CD14-positive monocyte (primary cell): ENCODE results near the gene SLC9A9. TPM values are rescaled to one million over a fixed set of nuclear protein-coding genes. Genes with fewer than 3 reads are reported as not detected.

Experiments
- DNase-seq, 3 donors: peaks; one replicate each; pipeline ENCODE4 v3.0.0-alpha.2; 2011 to 2022
- H2AFZ ChIP-seq: 2 replicates; pipeline ENCODE4 v1.6.0; 2012; ENCODE audit warnings: mild to moderate bottlenecking, low read depth, low read length, inconsistent platforms; ENCODE audit not compliant: insufficient read depth, poor library complexity, severe bottlenecking
- H3K27ac ChIP-seq, 2 donors: 1 replicate in 1 of 2; 2 replicates in 1 of 2; pipeline ENCODE4 v1.5.1; 2012 to 2013; ENCODE audit warnings: low read length in 2 of 2, control low read depth in 1 of 2, inconsistent platforms in 1 of 2, low read depth in 1 of 2, mild to moderate bottlenecking in 1 of 2
- H3K27me3 ChIP-seq, 2 donors: one replicate each; pipeline versions ENCODE4 v1.6.0 to v1.6.1; 2011 to 2013; ENCODE audit warnings: low read length in 2 of 2; ENCODE audit not compliant: control insufficient read depth in 2 of 2, insufficient read depth in 2 of 2
- H3K36me3 ChIP-seq, 2 donors: replicated peaks in 1 of 2; 1 replicate in 1 of 2; 2 replicates in 1 of 2; pipeline versions ENCODE4 v1.5.1 to v1.6.1; 2012 to 2013; ENCODE audit warnings: low read length in 2 of 2, control low read depth in 1 of 2, inconsistent platforms in 1 of 2, mild to moderate bottlenecking in 1 of 2; ENCODE audit not compliant: insufficient read depth in 2 of 2, control insufficient read depth in 1 of 2
- H3K4me1 ChIP-seq, 2 donors: 1 replicate in 1 of 2; 2 replicates in 1 of 2; pipeline versions ENCODE4 v1.5.1 to v1.6.1; 2012 to 2013; ENCODE audit warnings: low read length in 2 of 2, control low read depth in 1 of 2, inconsistent platforms in 1 of 2, mild to moderate bottlenecking in 1 of 2, moderate library complexity in 1 of 2; ENCODE audit not compliant: insufficient read depth in 2 of 2, control insufficient read depth in 1 of 2
- H3K4me2 ChIP-seq: replicated peaks from 2 replicates; pipeline ENCODE3; 2012; ENCODE audit warnings: low read length, moderate library complexity, mild to moderate bottlenecking; ENCODE audit not compliant: poor library complexity, severe bottlenecking; ENCODE audit errors: extremely low read depth
- H3K4me3 ChIP-seq, 3 experiments: fragments of 200-600 bp in 1 of 3; sonication (generic) in 1 of 3; replicated peaks in 1 of 3; 1 replicate in 2 of 3; 2 replicates in 1 of 3; pipeline ENCODE4 v1.5.1; 2011 to 2013; ENCODE audit warnings: low read length in 3 of 3, mild to moderate bottlenecking in 3 of 3, control low read depth in 2 of 3, low read depth in 2 of 3, inconsistent platforms in 1 of 3, moderate library complexity in 1 of 3
- H3K79me2 ChIP-seq: 2 replicates; pipeline ENCODE4 v1.6.0; 2012; ENCODE audit warnings: mild to moderate bottlenecking, control low read depth, inconsistent platforms, low read length, moderate library complexity; ENCODE audit not compliant: insufficient read depth
- H3K9ac ChIP-seq: 2 replicates; pipeline ENCODE4 v1.6.0; 2017; ENCODE audit warnings: low read length, mild to moderate bottlenecking; ENCODE audit not compliant: insufficient read depth, poor library complexity, severe bottlenecking
- H3K9me3 ChIP-seq, 2 donors: replicated peaks in 1 of 2; 1 replicate in 1 of 2; 2 replicates in 1 of 2; pipeline versions ENCODE4 v1.5.1 to v1.6.1; 2012 to 2013; ENCODE audit warnings: low read length in 2 of 2, control low read depth in 1 of 2; ENCODE audit not compliant: control insufficient read depth in 1 of 2, insufficient read depth in 1 of 2
- H4K20me1 ChIP-seq: 2 replicates; pipeline ENCODE4 v1.6.0; 2012; ENCODE audit warnings: mild to moderate bottlenecking, low read length, control low read depth, moderate library complexity; ENCODE audit not compliant: insufficient read depth
- H3K27ac Mint-ChIP-seq, 7 donors: one replicate each; pipeline ENCODE4 v1.8.0; 2020; ENCODE audit warnings: mild to moderate bottlenecking in 7 of 7, mixed read lengths in 7 of 7, moderate library complexity in 6 of 7, inconsistent platforms in 2 of 7
- H3K27me3 Mint-ChIP-seq, 3 donors: one replicate each; pipeline ENCODE4 v1.8.0; 2021 to 2022; ENCODE audit warnings: low read depth in 3 of 3, mild to moderate bottlenecking in 3 of 3, mixed read lengths in 3 of 3, moderate library complexity in 3 of 3, inconsistent platforms in 1 of 3
- H3K36me3 Mint-ChIP-seq, 2 donors: one replicate each; pipeline ENCODE4 v1.8.0; 2020; ENCODE audit warnings: mixed read lengths in 2 of 2, inconsistent platforms in 1 of 2, mild to moderate bottlenecking in 1 of 2
- H3K4me1 Mint-ChIP-seq: one replicate; pipeline ENCODE4 v1.8.0; 2020; ENCODE audit warnings: mild to moderate bottlenecking, mixed read lengths
- H3K4me3 Mint-ChIP-seq, 2 donors: one replicate each; pipeline ENCODE4 v1.8.0; 2020; ENCODE audit warnings: mild to moderate bottlenecking in 2 of 2, mixed read lengths in 2 of 2, moderate library complexity in 1 of 2
- H3K9me3 Mint-ChIP-seq, 7 donors: one replicate each; pipeline ENCODE4 v1.8.0; 2020 to 2022; ENCODE audit warnings: mixed read lengths in 7 of 7, mild to moderate bottlenecking in 6 of 7, moderate library complexity in 6 of 7, inconsistent platforms in 2 of 7
- CTCF ChIP-seq: fragments of 200-600 bp; IDR thresholded peaks from one replicate; pipeline ENCODE4 v1.8.0; 2022; ENCODE audit warnings: antibody characterized with exemption, mild to moderate bottlenecking
- WGBS: methylation state at CpG from one replicate; pipeline ENCODE4 v1.1.5; 2013; ENCODE audit warnings: missing lambda C conversion rate; ENCODE audit not compliant: insufficient coverage; 5-methylcytosine and 5-hydroxymethylcytosine counted together
- intact Hi-C, 2 donors: fragments of 100-400 bp; cut with micrococcal nuclease; formaldehyde crosslinking; loops; one replicate each; pipeline versions ENCODE4 v1.15.0 to v1.15.1; 2023
- polyA plus RNA-seq, 3 donors: library from polyadenylated mRNA; depleted of rRNA in 1 of 3; unstranded in 2 of 3; stranded (reverse) in 1 of 3; fragments of 300-500 nt in 2 of 3; fragments of >200 nt in 1 of 3; fragmentation: Illumina TruSeq in 2 of 3; gene quantifications; 1 replicate in 2 of 3; 2 replicates in 1 of 3; pipeline ENCODE4 v1.2.3, GENCODE V29; 2012 to 2021

SLC9A9 gene
- polyA plus RNA-seq, 3 donors, result 14.1 to 32.8 (median 27.0) TPM

GRCh38 chr3:143548393-143548792 is 299.9 kb downstream of the SLC9A9 start:
- H3K27me3 ChIP-seq, result no peaks in the 10 kb centered on the region
- WGBS, result no CpG with 5 or more reads among the region's 3 CpGs
- Mint-ChIP-seq H3K36me3 (peaks cover 48 to 61% of the 10 kb centered on the region in 2 donors), H3K4me1 (peaks cover 8% of the 10 kb centered on the region), H3K9me3 (peaks cover 6 to 23% (median 10%) of the 10 kb centered on the region in 7 donors), H3K4me3 (no peak overlapping the region), H3K27ac (no peak overlapping the region), H3K27me3 (peaks cover 0 to 2% (median 0%) of the 10 kb centered on the region in 3 donors)
- no peaks in the 10 kb centered on the region for H3K4me1 ChIP-seq
- no peaks in the 10 kb centered on the region for H4K20me1 ChIP-seq
- peaks cover 3 to 8% of the 10 kb centered on the region in 2 donors for H3K9me3 ChIP-seq
- no peak overlapping the region for H3K27ac ChIP-seq
- intact Hi-C loops, result no loop called here
- DNase-seq, result no peak
- H3K9ac ChIP-seq, result no peak overlapping the region
- no peak overlapping the region for H2AFZ ChIP-seq
- no peak overlapping the region for H3K4me2 ChIP-seq
- H3K79me2 ChIP-seq, result no peaks in the 10 kb centered on the region
- no peak overlapping the region for H3K4me3 ChIP-seq
- peaks cover 10 to 71% of the 10 kb centered on the region in 2 donors for H3K36me3 ChIP-seq
- no peak for TF ChIP-seq CTCF

- H3K27me3 Mint-ChIP-seq, result peaks cover 0 to 3% (median 0%) of the 10 kb centered on the region in 3 donors
- no peak overlapping the region for H3K27ac Mint-ChIP-seq
- H3K9me3 ChIP-seq, result no peaks in the 10 kb centered on the region
- peaks cover 0 to 3% (median 2%) of the 10 kb centered on the region in 7 donors for H3K9me3 Mint-ChIP-seq
- no peak overlapping the region for H3K4me2 ChIP-seq
- intact Hi-C loops, result no loop called here
- no peak overlapping the region for H3K27ac ChIP-seq
- TF ChIP-seq CTCF, result no peak
- no peaks in the 10 kb centered on the region for H3K79me2 ChIP-seq
- H3K36me3 ChIP-seq, result no peaks in the 10 kb centered on the region
- H3K4me3 ChIP-seq, result no peak overlapping the region
- no peaks in the 10 kb centered on the region for H3K27me3 ChIP-seq
- H4K20me1 ChIP-seq, result no peaks in the 10 kb centered on the region
- peaks cover 6 to 25% of the 10 kb centered on the region in 2 donors for H3K36me3 Mint-ChIP-seq
- no peak for DNase-seq
- H3K4me3 Mint-ChIP-seq, result no peak overlapping the region
- no peaks in the 10 kb centered on the region for H3K4me1 ChIP-seq
- H3K9ac ChIP-seq, result no peak overlapping the region
- no peaks in the 10 kb centered on the region for H3K4me1 Mint-ChIP-seq
- WGBS, result no CpG with 5 or more reads among the region's 2 CpGs
- no peak overlapping the region for H2AFZ ChIP-seq
Measured at GRCh38 chr3:143538577-143538981, 309.7 kb downstream of the SLC9A9 start.
